Keratinocyte (primary cell): ENCODE results near the gene CPEB4.

Experiments
- EZH2 ChIP-seq: IDR thresholded peaks from one replicate; pipeline ENCODE4 v1.6.1; 2012; ENCODE audit warnings: inconsistent platforms, mild to moderate bottlenecking, low read length, moderate library complexity
- TF ChIP-seq, protein P1 (sequence below), 3 experiments: IDR thresholded peaks in 1 of 3; conservative IDR thresholded peaks in 1 of 3; optimal IDR thresholded peaks in 1 of 3; 2 replicates in 2 of 3; 3 replicates in 1 of 3; pipeline versions ENCODE3 to v1.5.1; 2011; ENCODE audit warnings: low read length in 3 of 3, mild to moderate bottlenecking in 3 of 3, moderate library complexity in 2 of 3, control low read depth in 1 of 3, inconsistent platforms in 1 of 3; ENCODE audit not compliant: insufficient read depth in 2 of 3; ENCODE audit errors: extremely low read depth in 1 of 3

DNA sequence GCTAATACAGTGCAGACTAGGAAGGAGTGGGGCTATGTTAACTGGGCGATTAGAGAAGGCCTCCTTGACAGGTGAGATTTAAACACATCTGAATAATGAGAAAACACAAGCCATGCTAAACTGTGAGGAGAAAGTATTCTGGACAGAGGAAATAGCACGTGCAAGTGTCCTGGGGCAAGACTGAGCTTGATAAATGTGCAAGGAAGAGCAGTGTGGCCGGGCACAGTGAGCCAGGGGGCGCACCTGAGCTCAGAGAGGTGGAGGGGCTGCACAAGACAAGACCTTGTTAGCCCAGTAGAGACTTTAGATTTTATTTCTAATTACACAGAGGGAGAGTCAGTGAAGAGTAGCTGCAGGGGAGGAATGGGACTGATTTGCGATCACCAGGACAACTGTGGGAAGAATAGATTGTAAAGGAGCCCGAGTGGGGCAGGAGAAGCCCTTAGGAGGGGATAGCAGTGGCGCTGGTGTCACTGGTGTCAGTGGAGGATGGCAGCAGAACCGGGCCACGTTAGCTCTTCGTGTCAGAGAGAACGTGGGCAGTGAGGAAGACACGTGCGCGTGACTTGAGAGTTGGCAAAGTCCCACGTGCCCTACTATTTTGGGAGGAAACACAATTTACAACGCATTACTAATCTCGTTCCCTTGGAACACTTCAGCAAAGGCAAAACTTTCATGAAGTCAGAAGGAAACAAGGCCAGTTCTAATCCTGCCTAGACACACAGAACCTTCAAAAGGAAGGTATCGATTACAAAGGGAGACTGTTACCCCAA lies 82.9 kb downstream of the CPEB4 start:
- TF ChIP-seq, protein P1, sequence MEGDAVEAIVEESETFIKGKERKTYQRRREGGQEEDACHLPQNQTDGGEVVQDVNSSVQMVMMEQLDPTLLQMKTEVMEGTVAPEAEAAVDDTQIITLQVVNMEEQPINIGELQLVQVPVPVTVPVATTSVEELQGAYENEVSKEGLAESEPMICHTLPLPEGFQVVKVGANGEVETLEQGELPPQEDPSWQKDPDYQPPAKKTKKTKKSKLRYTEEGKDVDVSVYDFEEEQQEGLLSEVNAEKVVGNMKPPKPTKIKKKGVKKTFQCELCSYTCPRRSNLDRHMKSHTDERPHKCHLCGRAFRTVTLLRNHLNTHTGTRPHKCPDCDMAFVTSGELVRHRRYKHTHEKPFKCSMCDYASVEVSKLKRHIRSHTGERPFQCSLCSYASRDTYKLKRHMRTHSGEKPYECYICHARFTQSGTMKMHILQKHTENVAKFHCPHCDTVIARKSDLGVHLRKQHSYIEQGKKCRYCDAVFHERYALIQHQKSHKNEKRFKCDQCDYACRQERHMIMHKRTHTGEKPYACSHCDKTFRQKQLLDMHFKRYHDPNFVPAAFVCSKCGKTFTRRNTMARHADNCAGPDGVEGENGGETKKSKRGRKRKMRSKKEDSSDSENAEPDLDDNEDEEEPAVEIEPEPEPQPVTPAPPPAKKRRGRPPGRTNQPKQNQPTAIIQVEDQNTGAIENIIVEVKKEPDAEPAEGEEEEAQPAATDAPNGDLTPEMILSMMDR (optimal IDR thresholded peaks at IDR 0.05 in 1 of 3, IDR thresholded peaks at IDR 0.05 in 1 of 3, conservative IDR thresholded peaks at IDR 0.05 in 1 of 3; ENCODE audit: extremely low read depth in 1 of 3, insufficient read depth in 2 of 3, low read length in 3 of 3): peak in 1 of 3 experiments; percentile 32
- TF ChIP-seq EZH2: no peak
